ENCODE measurements around the gene LBHD2. TPM values are rescaled to one million over a fixed set of nuclear protein-coding genes. Genes with fewer than 3 reads are reported as not detected.

The LBHD2 gene
- polyA plus RNA-seq, 1 experiment: not detected

- CTCF ChIA-PET: interaction anchor here (0.6 to 9.9 kb wide), 6 partner anchors 10 to 181 kb away, joined by 4 to 315 read pairs (median 39); partner anchors contain the start of gene EXOC3L4
- POLR2A ChIA-PET: no interaction called here
- TF ChIP-seq CTCF (IDR thresholded peaks at IDR 0.05; ENCODE audit: insufficient read depth, low read depth, low read length): no peak
- H3K36me3 ChIP-seq (ENCODE audit: control insufficient read depth, insufficient read depth, low read length): no peaks in the 10 kb centered on the region
- H3K4me3 ChIP-seq (ENCODE audit: low read depth, low read length): no peak overlapping the region
- no peak for DNase-seq (ENCODE audit: low read depth)
- peaks cover 12% of the 10 kb centered on the region for H3K27me3 ChIP-seq (ENCODE audit: control insufficient read depth, insufficient read depth, low read length)
Measured at GRCh38 chr14:103107455-103107854, 23.4 kb downstream of the LBHD2 start.

- no peaks in the 10 kb centered on the region for H3K36me3 ChIP-seq (ENCODE audit: control insufficient read depth, insufficient read depth, low read length)
- POLR2A ChIA-PET: no interaction called here
- no peak overlapping the region for H3K4me3 ChIP-seq (ENCODE audit: low read depth, low read length)
- TF ChIP-seq CTCF (IDR thresholded peaks at IDR 0.05; ENCODE audit: insufficient read depth, low read depth, low read length): no peak
- DNase-seq (ENCODE audit: low read depth): no peak
- CTCF ChIA-PET: interaction anchor here (1.2 kb wide), 1 partner anchor 173 kb away, joined by 3 read pairs; no protein-coding TSS in a partner anchor
- H3K27me3 ChIP-seq (ENCODE audit: control insufficient read depth, insufficient read depth, low read length): peaks cover 7% of the 10 kb centered on the region; the same call in 1 of the 2 replicates
Measured at GRCh38 chr14:103107941-103108748, 24.1 kb downstream of the LBHD2 start.

GRCh38 chr14:103108749-103109207, 24.8 kb downstream of the LBHD2 start:
- ChIA-PET CTCF (interaction anchor here (0.9 to 1.3 kb wide), 3 partner anchors 33 to 173 kb away, joined by 3 to 4 read pairs (median 3); no protein-coding TSS in a partner anchor), POLR2A (no interaction called here)
- Histone ChIP-seq H3K36me3 (ENCODE audit: control insufficient read depth, insufficient read depth, low read length) (no peaks in the 10 kb centered on the region), H3K27me3 (ENCODE audit: control insufficient read depth, insufficient read depth, low read length) (peaks cover 7% of the 10 kb centered on the region; the same call in 1 of the 2 replicates), H3K4me3 (ENCODE audit: low read depth, low read length) (no peak overlapping the region)
- TF ChIP-seq CTCF (IDR thresholded peaks at IDR 0.05; ENCODE audit: insufficient read depth, low read depth, low read length): no peak
- no peak for DNase-seq (ENCODE audit: low read depth)

GRCh38 chr14:103109535-103110441, 25.8 kb downstream of the LBHD2 start:
- no peak for DNase-seq (ENCODE audit: low read depth)
- H3K36me3 ChIP-seq (ENCODE audit: control insufficient read depth, insufficient read depth, low read length): no peaks in the 10 kb centered on the region
- H3K4me3 ChIP-seq (ENCODE audit: low read depth, low read length): no peak overlapping the region
- CTCF ChIA-PET: interaction anchor here (0.6 to 1.3 kb wide), 6 partner anchors 9 to 183 kb away, joined by 3 to 5 read pairs (median 3); no protein-coding TSS in a partner anchor
- POLR2A ChIA-PET: interaction anchor here (0.5 kb wide), 1 partner anchor 452 kb away, joined by 3 read pairs; no protein-coding TSS in a partner anchor
- H3K27me3 ChIP-seq (ENCODE audit: control insufficient read depth, insufficient read depth, low read length): peaks cover under 1% of the 10 kb centered on the region; the same call in 1 of the 2 replicates
- no peak for TF ChIP-seq CTCF (IDR thresholded peaks at IDR 0.05; ENCODE audit: insufficient read depth, low read depth, low read length)
